NT2/D1 (cell line): ENCODE results near the gene CNGA1.

Source experiments
- SUZ12 ChIP-seq: IDR thresholded peaks from 2 replicates; pipeline ENCODE4 v1.6.1; 2011; ENCODE audit not compliant: insufficient read length, insufficient read depth; ENCODE audit errors: extremely low read depth
- YY1 ChIP-seq: IDR thresholded peaks from 2 replicates; pipeline ENCODE4 v1.6.1; 2011; ENCODE audit not compliant: insufficient read length, insufficient read depth
- ZNF274 ChIP-seq: IDR thresholded peaks from 2 replicates; pipeline ENCODE4 v1.6.1; 2011; ENCODE audit warnings: mild to moderate bottlenecking, low read depth, low read length

DNA sequence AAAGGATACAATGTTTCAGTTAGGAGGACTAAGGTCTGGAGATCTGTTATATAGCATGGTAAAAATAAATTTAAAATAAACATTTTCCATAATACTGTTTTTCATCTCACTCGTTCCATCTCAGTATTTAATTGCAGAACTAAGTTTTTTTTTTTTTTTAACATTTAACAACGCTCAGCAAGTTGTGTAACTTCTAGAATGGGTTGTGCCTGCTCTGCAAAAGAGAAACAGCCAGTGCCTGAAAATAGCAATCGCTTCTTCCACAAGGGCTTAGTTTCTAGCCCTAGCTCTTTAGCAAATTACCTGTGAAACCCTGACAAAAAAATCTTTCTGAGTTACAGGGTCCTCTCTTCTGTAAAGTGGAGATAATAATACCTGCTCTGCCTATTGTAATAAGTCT lies 41.9 kb downstream of the CNGA1 start:
- no peak for TF ChIP-seq ZNF274
- no peak for TF ChIP-seq SUZ12
- TF ChIP-seq YY1, result no peak
